Stimulated activated naive CD8-positive, alpha-beta T cell treated with anti-CD3 and anti-CD28 coated beads, Interleukin-15, amount 100 ng/mL, for 72 hours (primary cell): ENCODE results near the gene GDI2.
"Not testable (repeated sequence)": the region's sequence is repeated elsewhere in the genome, so short reads cannot be mapped to it uniquely, and the experiment has no call there.

Experiments
- ATAC-seq: fragments of 150-1000 bp; cut with Tn5 transposase; 2 replicates; pipeline ENCODE4 v1.10.0; 2021; ENCODE audit warnings: mild to moderate bottlenecking, moderate library complexity
- DNase-seq, 2 donors: peaks; one replicate each; pipeline ENCODE4 v3.0.0; 2021 to 2022
- H3K27ac Mint-ChIP-seq, 2 donors: one replicate each; pipeline ENCODE4 v1.8.0; 2022; ENCODE audit warnings: mild to moderate bottlenecking in 2 of 2, mixed read lengths in 2 of 2, moderate library complexity in 2 of 2
- H3K27me3 Mint-ChIP-seq: one replicate; pipeline ENCODE4 v1.8.0; 2022; ENCODE audit warnings: mixed read lengths
- H3K4me1 Mint-ChIP-seq: one replicate; pipeline ENCODE4 v1.8.0; 2022; ENCODE audit warnings: mild to moderate bottlenecking, mixed read lengths
- H3K4me3 Mint-ChIP-seq, 2 donors: one replicate each; pipeline ENCODE4 v1.8.0; 2022; ENCODE audit warnings: mild to moderate bottlenecking in 2 of 2, mixed read lengths in 2 of 2, moderate library complexity in 1 of 2
- H3K9me3 Mint-ChIP-seq, 2 donors: one replicate each; pipeline ENCODE4 v1.8.0; 2022; ENCODE audit warnings: mixed read lengths in 2 of 2

The GDI2 gene

GRCh38 chr10:5813341-5814109 is at the start of gene GDI2:
TSS of gene GDI2 (minus strand) at chr10:5813434. CDS start at chr10:5813258, 176 bp downstream.
- Mint-ChIP-seq H3K4me3 (peak within 1 kb of the TSS; percentile 93 to 95), H3K4me1 (peaks cover 75% of the 10 kb centered on the region), H3K27me3 (no peaks in the 10 kb centered on the region), H3K27ac (peak within 1 kb of the TSS; percentile 92 to 97), H3K9me3 (no peaks in the 10 kb centered on the region)
- ATAC-seq, result peak; percentile 92
- DNase-seq, result peak; percentile 97

- DNase-seq (peak in 1 of 2 donors; percentile 17), ATAC-seq (peak; percentile 74)
- Mint-ChIP-seq H3K27me3 (no peaks in the 10 kb centered on the region), H3K27ac (peak overlapping the region in 1 of 2 donors; percentile 35), H3K9me3 (no peaks in the 10 kb centered on the region), H3K4me1 (peaks cover 8% of the 10 kb centered on the region), H3K4me3 (no peak overlapping the region)
Observed at GRCh38 chr10:5862360-5862961, 49.2 kb upstream of the GDI2 start.

- H3K4me1 Mint-ChIP-seq, result peaks cover 8% of the 10 kb centered on the region
- DNase-seq (no peak), ATAC-seq (no peak)
- H3K4me3 Mint-ChIP-seq, result no peak overlapping the region
- H3K27me3 Mint-ChIP-seq, result no peaks in the 10 kb centered on the region
- H3K9me3 Mint-ChIP-seq, result no peaks in the 10 kb centered on the region
- H3K27ac Mint-ChIP-seq, result no peak overlapping the region
Observed at GRCh38 chr10:5860066-5860465, 46.8 kb upstream of the GDI2 start.

GRCh38 chr10:5858811-5859210 is 45.6 kb upstream of the GDI2 start:
- Mint-ChIP-seq H3K27me3 (no peaks in the 10 kb centered on the region), H3K4me3 (no peak overlapping the region), H3K9me3 (no peaks in the 10 kb centered on the region), H3K27ac (no peak overlapping the region), H3K4me1 (peaks cover 8% of the 10 kb centered on the region)
- DNase-seq (no peak), ATAC-seq (no peak)

GRCh38 chr10:5856701-5857004 is 43.4 kb upstream of the GDI2 start:
- Mint-ChIP-seq H3K4me1 (peaks cover 6% of the 10 kb centered on the region), H3K27ac (no peak overlapping the region), H3K4me3 (no peak overlapping the region), H3K27me3 (no peaks in the 10 kb centered on the region), H3K9me3 (no peaks in the 10 kb centered on the region)
- DNase-seq (no peak), ATAC-seq (no peak)

GRCh38 chr10:5855979-5856700 is 42.9 kb upstream of the GDI2 start:
- DNase-seq (no peak), ATAC-seq (no peak)
- Mint-ChIP-seq H3K27me3 (no peaks in the 10 kb centered on the region), H3K4me3 (no peak overlapping the region), H3K27ac (no peak overlapping the region), H3K9me3 (no peaks in the 10 kb centered on the region), H3K4me1 (peaks cover 6% of the 10 kb centered on the region)

GRCh38 chr10:5854131-5854475 is 40.9 kb upstream of the GDI2 start:
- H3K27me3 Mint-ChIP-seq, result no peaks in the 10 kb centered on the region
- peaks cover 6% of the 10 kb centered on the region for H3K4me1 Mint-ChIP-seq
- ATAC-seq (no peak), DNase-seq (no peak)
- no peak overlapping the region for H3K27ac Mint-ChIP-seq
- H3K4me3 Mint-ChIP-seq, result no peak overlapping the region
- H3K9me3 Mint-ChIP-seq, result no peaks in the 10 kb centered on the region

- not testable (repeated sequence) for DNase-seq, H3K4me3 Mint-ChIP-seq, H3K27me3 Mint-ChIP-seq, ATAC-seq, H3K9me3 Mint-ChIP-seq
- Mint-ChIP-seq H3K4me1 (peaks cover 36% of the 10 kb centered on the region), H3K27ac (peak overlapping the region; percentile 59 to 98)
Observed at GRCh38 chr10:5846667-5847066, 33.4 kb upstream of the GDI2 start.

GRCh38 chr10:5844345-5845055 is 31.3 kb upstream of the GDI2 start:
- H3K4me3 Mint-ChIP-seq, result peak overlapping the region; percentile 46 to 68
- H3K4me1 Mint-ChIP-seq, result peaks cover 42% of the 10 kb centered on the region
- peak overlapping the region; percentile 65 to 89 for H3K27ac Mint-ChIP-seq

GRCh38 chr10:5843686-5844344 is 30.6 kb upstream of the GDI2 start:
- peaks cover 10% of the 10 kb centered on the region for H3K27me3 Mint-ChIP-seq
- peaks cover 42% of the 10 kb centered on the region for H3K4me1 Mint-ChIP-seq
- H3K9me3 Mint-ChIP-seq, result peaks cover 0 to 6% of the 10 kb centered on the region in 2 donors
- DNase-seq (no peak), ATAC-seq (peak; percentile 62)
- peak overlapping the region; percentile 46 to 68 for H3K4me3 Mint-ChIP-seq
- H3K27ac Mint-ChIP-seq, result peak overlapping the region; percentile 65 to 89

More at GRCh38 chr10:5844345-5845055, 31.3 kb upstream of the GDI2 start:
- no peak for DNase-seq
- no peak for ATAC-seq
- Mint-ChIP-seq H3K9me3 (peaks cover 0 to 6% of the 10 kb centered on the region in 2 donors), H3K27me3 (peaks cover 10% of the 10 kb centered on the region)

- Mint-ChIP-seq H3K27ac (peak overlapping the region in 1 of 2 donors; percentile 63), H3K9me3 (peaks cover 0 to 6% of the 10 kb centered on the region in 2 donors), H3K4me3 (no peak overlapping the region), H3K4me1 (peaks cover 42% of the 10 kb centered on the region), H3K27me3 (peaks cover 10% of the 10 kb centered on the region)
- no peak for ATAC-seq
- no peak for DNase-seq
Observed at GRCh38 chr10:5841965-5842364, 28.7 kb upstream of the GDI2 start.

- Mint-ChIP-seq H3K4me3 (no peak overlapping the region), H3K4me1 (peaks cover 29% of the 10 kb centered on the region), H3K27ac (no peak overlapping the region), H3K9me3 (no peaks in the 10 kb centered on the region), H3K27me3 (peaks cover 10% of the 10 kb centered on the region)
- DNase-seq, result no peak
- ATAC-seq, result no peak
Observed at GRCh38 chr10:5840314-5841307, 27.4 kb upstream of the GDI2 start.

- not testable (repeated sequence) for H3K4me1 Mint-ChIP-seq, H3K9me3 Mint-ChIP-seq, ATAC-seq, H3K4me3 Mint-ChIP-seq, H3K27ac Mint-ChIP-seq, H3K27me3 Mint-ChIP-seq, DNase-seq
Observed at GRCh38 chr10:5836181-5836580, 22.9 kb upstream of the GDI2 start.

- H3K27me3 Mint-ChIP-seq, result peaks cover 2% of the 10 kb centered on the region
- ATAC-seq (no peak), DNase-seq (no peak)
- H3K27ac Mint-ChIP-seq, result no peak overlapping the region
- no peak overlapping the region for H3K4me3 Mint-ChIP-seq
- no peaks in the 10 kb centered on the region for H3K9me3 Mint-ChIP-seq
- no peaks in the 10 kb centered on the region for H3K4me1 Mint-ChIP-seq
Observed at GRCh38 chr10:5835446-5836095, 22.3 kb upstream of the GDI2 start.
